GM13977 (cell line): Measurements from ENCODE around the gene MED12.

ENCODE experiments used
- DNase-seq: peaks from one replicate; pipeline ENCODE4 v3.0.0; 2012; ENCODE audit warnings: low spot score
- in situ Hi-C: fragments of 300-500 bp; cut with MboI; formaldehyde crosslinking; loops from one replicate; pipeline ENCODE4 v1.12.0; 2022; ENCODE audit warnings: low sequenced_read_pairs, low pct_unique_long_range_greater_than_20kb, mixed read lengths, inconsistent platforms; ENCODE audit not compliant: unreplicated experiment
- TF ChIP-seq, protein P1 (sequence below): IDR thresholded peaks from 2 replicates; pipeline ENCODE4 v1.5.1; 2012; ENCODE audit warnings: mild to moderate bottlenecking, control low read depth; ENCODE audit not compliant: insufficient read depth; ENCODE audit errors: extremely low read depth, missing control alignments

Gene MED12

DNA sequence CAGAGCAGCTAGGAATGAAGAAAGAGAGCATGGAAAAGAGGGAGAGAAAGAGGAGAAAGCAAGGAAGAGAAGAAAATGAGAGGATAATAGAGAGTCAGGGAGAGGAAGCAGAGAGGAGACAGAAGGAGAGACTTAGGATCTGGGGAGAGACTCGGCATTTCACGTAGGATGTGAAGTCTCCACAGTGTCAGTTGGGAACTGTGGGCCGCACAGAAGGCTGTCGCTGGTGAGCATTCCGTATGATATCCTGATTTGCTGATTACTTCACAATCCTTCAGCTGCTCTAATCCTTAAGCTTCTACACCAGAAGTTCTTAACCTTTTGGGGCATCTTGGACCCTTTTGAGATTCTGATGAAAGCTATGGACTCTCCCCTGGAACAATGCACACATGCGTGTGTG lies 40.2 kb downstream of the MED12 start:
- in situ Hi-C loops, result no loop called here
- DNase-seq, result no peak
- TF ChIP-seq, protein P1, sequence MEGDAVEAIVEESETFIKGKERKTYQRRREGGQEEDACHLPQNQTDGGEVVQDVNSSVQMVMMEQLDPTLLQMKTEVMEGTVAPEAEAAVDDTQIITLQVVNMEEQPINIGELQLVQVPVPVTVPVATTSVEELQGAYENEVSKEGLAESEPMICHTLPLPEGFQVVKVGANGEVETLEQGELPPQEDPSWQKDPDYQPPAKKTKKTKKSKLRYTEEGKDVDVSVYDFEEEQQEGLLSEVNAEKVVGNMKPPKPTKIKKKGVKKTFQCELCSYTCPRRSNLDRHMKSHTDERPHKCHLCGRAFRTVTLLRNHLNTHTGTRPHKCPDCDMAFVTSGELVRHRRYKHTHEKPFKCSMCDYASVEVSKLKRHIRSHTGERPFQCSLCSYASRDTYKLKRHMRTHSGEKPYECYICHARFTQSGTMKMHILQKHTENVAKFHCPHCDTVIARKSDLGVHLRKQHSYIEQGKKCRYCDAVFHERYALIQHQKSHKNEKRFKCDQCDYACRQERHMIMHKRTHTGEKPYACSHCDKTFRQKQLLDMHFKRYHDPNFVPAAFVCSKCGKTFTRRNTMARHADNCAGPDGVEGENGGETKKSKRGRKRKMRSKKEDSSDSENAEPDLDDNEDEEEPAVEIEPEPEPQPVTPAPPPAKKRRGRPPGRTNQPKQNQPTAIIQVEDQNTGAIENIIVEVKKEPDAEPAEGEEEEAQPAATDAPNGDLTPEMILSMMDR, result no peak

DNA sequence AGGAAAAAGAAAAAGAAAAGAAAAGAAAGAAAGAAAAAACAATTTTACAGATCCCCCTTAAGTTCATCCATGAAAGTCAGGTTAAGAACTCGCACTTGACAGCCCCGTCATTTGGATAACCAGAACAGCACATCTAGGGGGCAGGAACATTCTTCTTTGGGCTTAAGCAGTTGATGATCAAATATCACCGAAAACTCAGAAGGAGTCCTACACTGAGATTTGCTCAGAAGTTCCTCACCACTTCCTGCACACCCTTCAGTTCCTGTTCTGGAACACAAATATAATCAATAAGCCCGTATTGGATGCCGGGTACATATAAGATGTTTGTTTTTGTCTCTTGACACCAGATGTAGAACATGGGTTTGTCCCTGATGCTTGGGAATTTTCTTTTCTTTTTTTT lies 40.9 kb downstream of the MED12 start:
- TF ChIP-seq, protein P1, result no peak
- in situ Hi-C loops, result no loop called here
- DNase-seq, result no peak

DNA sequence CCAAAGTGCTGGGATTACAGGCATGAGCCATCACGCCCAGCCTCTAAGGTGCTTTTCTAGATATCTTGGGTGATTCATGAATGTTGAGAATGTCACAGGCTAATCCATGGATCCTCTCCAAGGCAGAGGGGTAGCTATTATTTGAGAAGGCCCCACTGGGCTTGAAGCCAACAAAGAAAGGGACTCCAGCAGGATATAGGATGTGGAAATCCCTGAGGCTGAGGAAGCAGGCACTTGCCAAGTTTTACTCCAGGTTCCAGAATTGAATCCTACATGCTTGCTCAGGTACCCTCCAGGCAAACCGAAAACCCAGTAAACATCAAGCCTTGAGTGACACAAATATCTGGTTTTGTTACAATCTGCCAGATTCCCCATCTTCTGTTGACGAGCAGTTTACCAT lies 42.1 kb downstream of the MED12 start:
- TF ChIP-seq, protein P1, result no peak
- in situ Hi-C loops, result no loop called here
- DNase-seq, result no peak

DNA sequence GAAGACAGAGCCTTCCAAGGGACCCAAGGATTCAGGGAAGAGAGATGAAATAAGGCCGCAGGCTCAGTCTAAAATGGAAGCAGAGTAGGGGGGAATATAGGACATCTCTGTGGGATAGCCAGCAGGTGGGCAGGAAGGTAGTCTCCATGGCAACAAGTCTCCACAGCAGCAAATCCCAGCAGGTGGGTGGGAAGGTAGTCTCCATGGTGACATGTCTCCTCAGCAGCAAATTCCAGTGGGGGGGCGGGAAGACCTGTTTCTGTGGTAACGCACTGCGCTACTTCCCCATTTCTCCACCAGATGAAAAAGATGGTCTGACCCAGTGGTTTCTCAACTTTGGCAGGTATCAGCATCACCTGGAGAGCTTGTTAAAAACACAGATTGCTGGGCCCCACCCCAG lies 44.6 kb downstream of the MED12 start:
- no peak for DNase-seq
- TF ChIP-seq, protein P1, result no peak
- in situ Hi-C loops, result no loop called here

DNA sequence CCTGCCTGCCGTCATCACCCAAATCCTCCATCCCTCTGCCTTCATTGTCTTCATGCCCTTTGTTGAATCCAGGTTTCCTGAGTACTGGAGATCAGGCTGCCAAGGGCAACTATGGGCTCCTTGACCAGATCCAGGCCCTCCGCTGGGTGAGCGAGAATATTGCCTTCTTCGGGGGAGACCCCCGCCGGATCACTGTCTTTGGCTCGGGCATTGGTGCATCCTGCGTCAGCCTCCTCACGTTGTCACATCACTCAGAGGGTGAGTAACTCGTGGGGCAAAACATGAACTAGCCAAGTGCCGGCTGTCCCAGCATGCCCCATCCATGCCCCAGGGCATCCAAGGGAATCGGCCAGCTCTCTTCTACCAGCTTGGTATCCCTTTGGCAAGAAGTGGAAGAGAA lies 45.7 kb downstream of the MED12 start:
- no peak for DNase-seq
- in situ Hi-C loops, result no loop called here
- TF ChIP-seq, protein P1, result no peak

DNA sequence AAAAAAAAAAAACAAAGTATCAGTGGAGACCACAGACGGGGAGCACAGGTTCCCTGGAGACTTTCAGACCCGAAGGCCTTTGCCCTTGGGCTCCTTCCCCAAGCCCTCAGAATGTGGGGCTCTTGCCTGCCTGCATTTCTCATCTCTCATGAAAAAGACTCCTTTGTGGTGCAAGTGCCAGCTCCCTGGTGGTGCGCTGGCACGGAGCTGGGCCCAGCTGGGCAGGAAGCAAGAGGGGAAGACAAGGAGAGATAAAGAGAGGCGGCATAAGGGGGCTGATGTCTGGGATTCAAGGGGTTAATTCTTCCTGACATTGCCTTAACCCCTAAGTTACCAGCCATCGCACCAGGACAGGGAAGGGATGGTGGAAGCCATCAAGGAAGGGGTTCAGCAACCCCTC lies 48.1 kb downstream of the MED12 start:
- in situ Hi-C loops, result no loop called here
- DNase-seq, result no peak
- TF ChIP-seq, protein P1, result no peak
